Lower lobe of right lung (tissue), 2 donors: ENCODE data around the gene MON1B. TPM values are rescaled to one million over a fixed set of nuclear protein-coding genes. Genes with fewer than 3 reads are reported as not detected.

Source experiments
- ATAC-seq, 2 donors: fragments of 200-7000 bp; cut with Tn5 transposase; one replicate each; pipeline ENCODE4 v1.9.1; 2020 to 2022; ENCODE audit warnings: mild to moderate bottlenecking in 2 of 2, moderate library complexity in 2 of 2
- DNase-seq: peaks from one replicate; pipeline ENCODE4 v3.0.0-alpha.2; 2020
- H3K27ac ChIP-seq: fragments of 200-600 bp; one replicate; pipeline ENCODE4 v1.8.0; 2022
- H3K27me3 ChIP-seq: fragments of 200-600 bp; one replicate; pipeline ENCODE4 v1.8.0; 2022; ENCODE audit warnings: low read depth
- H3K36me3 ChIP-seq: fragments of 200-600 bp; one replicate; pipeline ENCODE4 v1.8.0; 2022; ENCODE audit warnings: mild to moderate bottlenecking
- H3K4me1 ChIP-seq: fragments of 200-600 bp; one replicate; pipeline ENCODE4 v1.8.0; 2022
- H3K4me3 ChIP-seq: fragments of 200-600 bp; one replicate; pipeline ENCODE4 v1.8.0; 2022; ENCODE audit warnings: mild to moderate bottlenecking
- H3K9me3 ChIP-seq: fragments of 200-600 bp; one replicate; pipeline ENCODE4 v1.8.0; 2022
- CTCF ChIP-seq: fragments of 200-600 bp; IDR thresholded peaks from one replicate; pipeline ENCODE4 v1.8.0; 2022; ENCODE audit warnings: antibody characterized with exemption, mild to moderate bottlenecking
- intact Hi-C: fragments of 100-400 bp; cut with DNase I; formaldehyde crosslinking; loops from one replicate; pipeline ENCODE4 v1.11.0; 2022
- total RNA-seq: library from RNA; stranded (reverse); fragmentation: NEBNext Ultra II Directional; extraction: Animal tissue kit (Norgen Biotek cat#: 25700); gene quantifications from one replicate; pipeline ENCODE4 v1.2.1, GENCODE V29; 2021
- donor health status: DM: no; HTN: yes; CAD: no; lungs with severe emphysema.

Gene MON1B
- total RNA-seq, 1 donor from 2014 or later = 62.2 TPM

- ATAC-seq (peak; percentile 25 to 49), DNase-seq (peak; percentile 70)
- peak overlapping the region; percentile 94 for H3K4me3 ChIP-seq
- peaks cover 35% of the 10 kb centered on the region for H3K36me3 ChIP-seq
- peak overlapping the region; percentile 99 for H3K27ac ChIP-seq
- intact Hi-C loops = no loop called here
- no peaks in the 10 kb centered on the region for H3K27me3 ChIP-seq
- no peak for TF ChIP-seq CTCF
- peaks cover 25% of the 10 kb centered on the region for H3K4me1 ChIP-seq
- H3K9me3 ChIP-seq = no peaks in the 10 kb centered on the region
Measured at GRCh38 chr16:77191259-77191969, 424 bp downstream of the MON1B start.

GRCh38 chr16:77193377-77193776 lies 2.4 kb downstream of the MON1B start:
- Histone ChIP-seq H3K27ac (no peak overlapping the region), H3K27me3 (no peaks in the 10 kb centered on the region), H3K4me3 (no peak overlapping the region), H3K4me1 (peaks cover 25% of the 10 kb centered on the region), H3K36me3 (peaks cover 54% of the 10 kb centered on the region), H3K9me3 (no peaks in the 10 kb centered on the region)
- TF ChIP-seq CTCF = no peak
- intact Hi-C loops = no loop called here
- DNase-seq (no peak), ATAC-seq (no peak)

GRCh38 chr16:77194295-77195231 lies 3.6 kb downstream of the MON1B start:
- Histone ChIP-seq H3K36me3 (peaks cover 66% of the 10 kb centered on the region), H3K4me1 (peaks cover 24% of the 10 kb centered on the region), H3K9me3 (no peaks in the 10 kb centered on the region), H3K27me3 (no peaks in the 10 kb centered on the region), H3K4me3 (no peak overlapping the region), H3K27ac (no peak overlapping the region)
- DNase-seq = peak; percentile 47
- no peak for ATAC-seq
- intact Hi-C loops = no loop called here
- no peak for TF ChIP-seq CTCF

- H3K4me1 ChIP-seq = peaks cover 19% of the 10 kb centered on the region
- no peak overlapping the region for H3K4me3 ChIP-seq
- peaks cover 75% of the 10 kb centered on the region for H3K36me3 ChIP-seq
- H3K27ac ChIP-seq = no peak overlapping the region
- DNase-seq (no peak), ATAC-seq (no peak)
- no peak for TF ChIP-seq CTCF
- H3K9me3 ChIP-seq = no peaks in the 10 kb centered on the region
- H3K27me3 ChIP-seq = no peaks in the 10 kb centered on the region
- intact Hi-C loops = no loop called here
Measured at GRCh38 chr16:77195411-77195810, 4.4 kb downstream of the MON1B start.

GRCh38 chr16:77197747-77198146 lies 6.8 kb downstream of the MON1B start:
- peaks cover 89% of the 10 kb centered on the region for H3K36me3 ChIP-seq
- no peak overlapping the region for H3K27ac ChIP-seq
- H3K4me1 ChIP-seq = peaks cover 9% of the 10 kb centered on the region
- no peak for ATAC-seq
- DNase-seq = no peak
- no peaks in the 10 kb centered on the region for H3K9me3 ChIP-seq
- no peaks in the 10 kb centered on the region for H3K27me3 ChIP-seq
- H3K4me3 ChIP-seq = no peak overlapping the region
- no peak for TF ChIP-seq CTCF
- intact Hi-C loops = no loop called here
